Frontal cortex (tissue), 4 donors: Measurements from ENCODE around the gene LRRC34. TPM values are rescaled to one million over a fixed set of nuclear protein-coding genes. Genes with fewer than 3 reads are reported as not detected.

Experiments used
- DNase-seq, 2 donors: peaks; one replicate each; pipeline ENCODE4 v3.0.0; 2012; ENCODE audit warnings: low spot score in 2 of 2
- FAIRE-seq: peaks from 2 replicates; lab custom pipeline; 2012; peaks lifted over from hg19 to GRCh38; lab: Jason Lieb, UNC
- total RNA-seq: library from RNA; depleted of rRNA; stranded (reverse); fragments of >200 nt; gene quantifications from one replicate; pipeline ENCODE4 v1.2.3, GENCODE V29; 2014
- donor health status: control.
- donor health status: control.
- donor health status: control.

Gene LRRC34
- total RNA-seq, 1 donor from 2014 or later = 5.3 TPM

GRCh38 chr3:169771497-169772304 lies 41.0 kb downstream of the LRRC34 start:
- FAIRE-seq (peak; percentile 77), DNase-seq (peak; percentile 22 to 51)

- FAIRE-seq (no peak), DNase-seq (peak; percentile 44 to 54)
Observed at GRCh38 chr3:169769287-169770181, 43.2 kb downstream of the LRRC34 start, which contains the start of gene ACTRT3. Gene ACTRT3 (minus strand): TSS chr3:169769561. CDS start chr3:169769520, 41 bp downstream.

- DNase-seq (peak; percentile 75 to 78), FAIRE-seq (no peak)
Observed at GRCh38 chr3:169764882-169765612, 47.7 kb downstream of the LRRC34 start, which contains the start of gene TERC. Gene TERC (minus strand): TSS chr3:169765060.

- FAIRE-seq = no peak
- peak; percentile 48 to 49 for DNase-seq
Observed at GRCh38 chr3:169764312-169764881, 48.3 kb downstream of the LRRC34 start.

- FAIRE-seq (no peak), DNase-seq (no peak)
Observed at GRCh38 chr3:169760479-169760878, 52.2 kb downstream of the LRRC34 start.

GRCh38 chr3:169759256-169759655 lies 53.4 kb downstream of the LRRC34 start:
- no peak for FAIRE-seq
- DNase-seq = no peak

- no peak for DNase-seq
- no peak for FAIRE-seq
Observed at GRCh38 chr3:169758359-169758994, 54.2 kb downstream of the LRRC34 start.

- DNase-seq (no peak), FAIRE-seq (no peak)
Observed at GRCh38 chr3:169755488-169755887, 57.2 kb downstream of the LRRC34 start.

GRCh38 chr3:169754711-169755110 lies 58.0 kb downstream of the LRRC34 start:
- no peak for DNase-seq
- no peak for FAIRE-seq

- no peak for DNase-seq
Observed at GRCh38 chr3:169751875-169752274, 60.8 kb downstream of the LRRC34 start.

GRCh38 chr3:169750665-169751064 lies 62.0 kb downstream of the LRRC34 start:
- FAIRE-seq = no peak
- DNase-seq = no peak

More at GRCh38 chr3:169751875-169752274, 60.8 kb downstream of the LRRC34 start:
- FAIRE-seq = no peak

GRCh38 chr3:169748670-169749069 lies 64.0 kb downstream of the LRRC34 start:
- DNase-seq = no peak
- no peak for FAIRE-seq

- DNase-seq (no peak), FAIRE-seq (no peak)
Observed at GRCh38 chr3:169746924-169747323, 65.8 kb downstream of the LRRC34 start.

- peak in 1 of 2 donors; percentile 22 for DNase-seq
- FAIRE-seq = no peak
Observed at GRCh38 chr3:169744366-169745054, 68.2 kb downstream of the LRRC34 start.

Other genes starting within 250 kb of the LRRC34 start
- gene MECOM, start 149.2 kb downstream of the LRRC34 start, total RNA-seq = 6.9 TPM
- 61.1 TPM for gene TERC, start 47.8 kb downstream of the LRRC34 start, total RNA-seq
- gene ACTRT3, start 43.3 kb downstream of the LRRC34 start, total RNA-seq = 3.3 TPM
- 44.4 TPM for gene MYNN, start 39.5 kb downstream of the LRRC34 start, total RNA-seq
- 0.82 TPM for gene LRRIQ4, start within 50 bp of the LRRC34 start, total RNA-seq
- gene LRRC31, start 57.0 kb upstream of the LRRC34 start, total RNA-seq = under 0.01 TPM
- not detected for gene SAMD7, start 98.7 kb upstream of the LRRC34 start, total RNA-seq
- 108 TPM for gene SEC62, start 153.9 kb upstream of the LRRC34 start, total RNA-seq
- gene GPR160, start 225.1 kb upstream of the LRRC34 start, total RNA-seq = 2.9 TPM